HCT116 (cell line): Measurements from ENCODE around the gene ATG4C. TPM values are rescaled to one million over a fixed set of nuclear protein-coding genes. Genes with fewer than 3 reads are reported as not detected.

ENCODE experiments used
- ATAC-seq: fragments of 200-7000 bp; cut with Tn5 transposase; 2 replicates; pipeline ENCODE4 v1.9.1; 2020; ENCODE audit warnings: mild to moderate bottlenecking, moderate library complexity
- BruUV-seq: library from RNA; stranded (reverse); fragments of 400-500 nt; replicated peaks from 2 replicates; lab custom pipeline; 2021; lab: Mats Ljungman, UMichigan
- CTCF ChIA-PET: fragments of 300-600 bp; sonication (Branson Sonifier 250); formaldehyde crosslinking; loops from one replicate; lab custom pipeline; 2021; ENCODE audit warnings: antibody characterized with exemption; lab: Charles Lee
- POLR2A ChIA-PET: fragments of 300-600, 350-600 bp; sonication (Branson Sonifier 250); formaldehyde crosslinking; loops from one replicate; lab custom pipeline; 2021; ENCODE audit warnings: antibody characterized with exemption; lab: Charles Lee
- RAD21 ChIA-PET, 2 experiments: fragments of 300-600 bp; sonication (Branson Sonifier 250); formaldehyde crosslinking; loops; one replicate each; lab custom pipeline; 2023; ENCODE audit warnings: low total read pairs in 2 of 2; ENCODE audit not compliant: uncharacterized antibody in 2 of 2, unreplicated experiment in 2 of 2, low non-redundant PET in 1 of 2; lab: Charles Lee
- DNase-seq: peaks from one replicate; pipeline ENCODE4 v3.0.0-alpha.2; 2010; ENCODE audit warnings: low read depth, low spot score
- H2AFZ ChIP-seq: fragments of 200-600 bp; shearing (Covaris generic), sonication (generic); 2 replicates; pipeline ENCODE4 v1.6.1; 2017; ENCODE audit warnings: low read depth, mixed run types, mixed read lengths, antibody characterized with exemption, low read length; ENCODE audit not compliant: poor library complexity, severe bottlenecking
- H3K27ac ChIP-seq: 2 replicates; pipeline ENCODE4 v1.5.1; 2012; ENCODE audit warnings: low read depth, low read length
- H3K27me3 ChIP-seq: fragments of 200-600 bp; sonication (generic); 2 replicates; pipeline ENCODE4 v1.6.1; 2016; ENCODE audit warnings: mixed run types, low read length, mixed read lengths; ENCODE audit not compliant: insufficient read depth
- H3K36me3 ChIP-seq, 2 experiments: fragments of 200-500 bp in 1 of 2; fragments of 200-600 bp in 1 of 2; sonication (Bioruptor generic) in 1 of 2; sonication (generic) in 1 of 2; 2 replicates each; pipeline versions ENCODE4 v1.5.1 to v1.6.1; 2014 to 2016; ENCODE audit warnings: low read length in 2 of 2, inconsistent platforms in 1 of 2, mixed read lengths in 1 of 2, mixed run types in 1 of 2; ENCODE audit not compliant: insufficient read depth in 2 of 2, control insufficient read depth in 1 of 2
- H3K4me1 ChIP-seq, 2 experiments: fragments of 200-600 bp in 1 of 2; sonication (generic) in 1 of 2; 2 replicates each; pipeline versions ENCODE4 v1.5.1 to v1.6.1; 2012 to 2017; ENCODE audit warnings: low read length in 2 of 2, inconsistent platforms in 1 of 2, mild to moderate bottlenecking in 1 of 2, mixed read lengths in 1 of 2, mixed run types in 1 of 2, moderate library complexity in 1 of 2; ENCODE audit not compliant: insufficient read depth in 2 of 2, control insufficient read depth in 1 of 2
- H3K4me2 ChIP-seq: fragments of 200-600 bp; sonication (generic); 2 replicates; pipeline ENCODE4 v1.6.1; 2017; ENCODE audit warnings: mixed run types, low read length, mixed read lengths
- H3K4me3 ChIP-seq, 2 experiments: fragments of 200-600 bp in 1 of 2; sonication (generic) in 1 of 2; replicated peaks in 1 of 2; 2 replicates each; pipeline ENCODE4 v1.5.1; 2011 to 2016; ENCODE audit warnings: low read length in 2 of 2, control low read depth in 1 of 2, low read depth in 1 of 2, mild to moderate bottlenecking in 1 of 2, mixed read lengths in 1 of 2, mixed run types in 1 of 2
- H3K79me2 ChIP-seq: fragments of 200-600 bp; sonication (generic); 2 replicates; pipeline ENCODE4 v1.6.1; 2017; ENCODE audit warnings: mild to moderate bottlenecking, mixed run types, low read length, moderate library complexity, mixed read lengths; ENCODE audit not compliant: insufficient read depth
- H3K9ac ChIP-seq: fragments of 200-600 bp; sonication (generic); 2 replicates; pipeline ENCODE4 v1.6.1; 2016; ENCODE audit warnings: low read length, mixed read lengths
- H3K9me2 ChIP-seq: fragments of 200-600 bp; sonication (generic), shearing (Covaris generic); 2 replicates; pipeline ENCODE4 v1.6.1; 2017; ENCODE audit warnings: mixed run types, mild to moderate bottlenecking, moderate library complexity; ENCODE audit not compliant: insufficient read depth
- H3K9me3 ChIP-seq, 2 experiments: fragments of 200-500 bp in 1 of 2; fragments of 200-600 bp in 1 of 2; sonication (Bioruptor generic) in 1 of 2; sonication (generic) in 1 of 2; 2 replicates each; pipeline ENCODE4 v1.6.1; 2014 to 2017; ENCODE audit warnings: low read length in 2 of 2, mixed read lengths in 2 of 2, inconsistent platforms in 1 of 2, low read depth in 1 of 2, mild to moderate bottlenecking in 1 of 2, mixed run types in 1 of 2, moderate library complexity in 1 of 2; ENCODE audit not compliant: control insufficient read depth in 1 of 2, insufficient read depth in 1 of 2
- H4K20me1 ChIP-seq: fragments of 200-600 bp; sonication (generic), shearing (Covaris generic); 2 replicates; pipeline ENCODE4 v1.6.1; 2017; ENCODE audit warnings: mixed run types, mild to moderate bottlenecking, moderate library complexity; ENCODE audit not compliant: insufficient read depth
- CBX3 ChIP-seq: IDR thresholded peaks from 2 replicates; pipeline ENCODE4 v1.6.1; 2012; ENCODE audit warnings: low read depth
- CEBPB ChIP-seq: IDR thresholded peaks from 2 replicates; pipeline ENCODE4 v1.6.1; 2012; ENCODE audit warnings: low read depth
- EGR1 ChIP-seq: IDR thresholded peaks from 2 replicates; pipeline ENCODE4 v1.6.1; 2012; ENCODE audit warnings: low read depth
- EZH2phosphoT487 ChIP-seq: fragments of 200-600 bp; IDR thresholded peaks from 2 replicates; pipeline ENCODE4 v1.6.1; 2018; ENCODE audit warnings: antibody characterized with exemption, borderline replicate concordance
- POLR2A ChIP-seq: IDR thresholded peaks from 2 replicates; pipeline ENCODE4 v1.7.0; 2011; ENCODE audit warnings: borderline replicate concordance; ENCODE audit not compliant: insufficient read depth, insufficient read length; ENCODE audit errors: extremely low read depth
- POLR2AphosphoS5 ChIP-seq: IDR thresholded peaks from 2 replicates; pipeline ENCODE4 v1.6.1; 2011; ENCODE audit warnings: mild to moderate bottlenecking, low read depth, low read length, moderate library complexity
- SIN3A ChIP-seq: IDR thresholded peaks from 2 replicates; pipeline ENCODE4 v1.6.1; 2012; ENCODE audit warnings: low read depth
- SP1 ChIP-seq: IDR thresholded peaks from 2 replicates; pipeline ENCODE4 v1.6.1; 2012; ENCODE audit warnings: low read depth
- SRF ChIP-seq: IDR thresholded peaks from 2 replicates; pipeline ENCODE4 v1.6.1; 2012; ENCODE audit warnings: low read depth
- ZFX ChIP-seq: fragments of 450-650 bp; IDR thresholded peaks from 2 replicates; pipeline ENCODE4 v1.6.1; 2017
- ZNF274 ChIP-seq: fragments of 200-500 bp; sonication (Bioruptor generic); IDR thresholded peaks from 2 replicates; pipeline ENCODE4 v1.6.1; 2014; ENCODE audit warnings: mild to moderate bottlenecking, low read depth, low read length, inconsistent platforms
- intact Hi-C: fragments of 100-400 bp; cut with micrococcal nuclease; formaldehyde crosslinking; loops from 2 replicates; pipeline ENCODE4 v1.10.0; 2022
- total RNA-seq: library from RNA; stranded (reverse); gene quantifications from one replicate; pipeline ENCODE4 v1.2.1, GENCODE V29; 2021; ENCODE audit not compliant: unreplicated experiment
- TF ChIP-seq, protein P1 (sequence below): IDR thresholded peaks from 2 replicates; pipeline ENCODE4 v1.6.1; 2012; ENCODE audit warnings: low read depth
- TF ChIP-seq, protein P2 (sequence below): IDR thresholded peaks from 2 replicates; pipeline ENCODE4 v1.6.1; 2012

The ATG4C gene
- total RNA-seq, 1 experiment from 2014 or later = 11.8 TPM

DNA sequence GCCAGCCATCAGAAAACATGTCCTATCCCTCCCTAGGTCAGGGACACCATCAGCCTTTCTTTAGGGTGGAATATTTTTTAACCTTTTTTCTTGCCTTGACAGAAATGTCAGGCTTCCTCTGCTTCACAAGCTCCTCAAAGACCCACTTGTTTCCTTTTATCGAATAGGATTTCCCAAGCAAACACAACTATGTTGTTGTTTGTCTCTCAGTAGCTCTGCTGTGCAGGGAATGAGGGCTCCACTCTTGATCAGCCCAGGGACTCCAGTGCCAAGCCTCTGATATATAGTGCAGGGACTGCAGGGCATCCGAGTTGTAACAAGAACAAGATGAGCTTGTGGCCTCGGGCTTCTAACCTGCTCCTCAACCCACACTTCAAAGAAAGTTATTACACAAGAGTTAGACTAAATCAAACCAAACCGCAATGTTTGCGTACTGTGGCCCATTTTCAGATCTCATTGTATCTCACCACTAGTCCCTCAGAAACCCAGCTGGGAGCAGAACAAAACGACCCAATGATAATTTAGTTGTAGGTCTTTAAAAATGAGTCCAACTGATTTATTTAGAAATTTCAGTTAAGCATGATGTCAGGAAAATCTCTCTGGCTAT is 108.1 kb downstream of the ATG4C start:
- ChIA-PET CTCF (interaction anchor here (1.7 kb wide), 1 partner anchor 14 kb away, joined by 5 read pairs; no protein-coding TSS in a partner anchor), POLR2A (no interaction called here), RAD21 (no interaction called here)
- H3K4me1 ChIP-seq = no peaks in the 10 kb centered on the region
- no peak overlapping the region for H3K9ac ChIP-seq
- no peak overlapping the region for H3K27ac ChIP-seq
- no TSS peak for BruUV-seq
- ATAC-seq (no peak), DNase-seq (no peak)
- peaks cover 12% of the 10 kb centered on the region; the same call in 1 of the 2 replicates for H3K27me3 ChIP-seq
- H4K20me1 ChIP-seq = no peaks in the 10 kb centered on the region
- H3K79me2 ChIP-seq = no peaks in the 10 kb centered on the region
- TF ChIP-seq, protein P1, sequence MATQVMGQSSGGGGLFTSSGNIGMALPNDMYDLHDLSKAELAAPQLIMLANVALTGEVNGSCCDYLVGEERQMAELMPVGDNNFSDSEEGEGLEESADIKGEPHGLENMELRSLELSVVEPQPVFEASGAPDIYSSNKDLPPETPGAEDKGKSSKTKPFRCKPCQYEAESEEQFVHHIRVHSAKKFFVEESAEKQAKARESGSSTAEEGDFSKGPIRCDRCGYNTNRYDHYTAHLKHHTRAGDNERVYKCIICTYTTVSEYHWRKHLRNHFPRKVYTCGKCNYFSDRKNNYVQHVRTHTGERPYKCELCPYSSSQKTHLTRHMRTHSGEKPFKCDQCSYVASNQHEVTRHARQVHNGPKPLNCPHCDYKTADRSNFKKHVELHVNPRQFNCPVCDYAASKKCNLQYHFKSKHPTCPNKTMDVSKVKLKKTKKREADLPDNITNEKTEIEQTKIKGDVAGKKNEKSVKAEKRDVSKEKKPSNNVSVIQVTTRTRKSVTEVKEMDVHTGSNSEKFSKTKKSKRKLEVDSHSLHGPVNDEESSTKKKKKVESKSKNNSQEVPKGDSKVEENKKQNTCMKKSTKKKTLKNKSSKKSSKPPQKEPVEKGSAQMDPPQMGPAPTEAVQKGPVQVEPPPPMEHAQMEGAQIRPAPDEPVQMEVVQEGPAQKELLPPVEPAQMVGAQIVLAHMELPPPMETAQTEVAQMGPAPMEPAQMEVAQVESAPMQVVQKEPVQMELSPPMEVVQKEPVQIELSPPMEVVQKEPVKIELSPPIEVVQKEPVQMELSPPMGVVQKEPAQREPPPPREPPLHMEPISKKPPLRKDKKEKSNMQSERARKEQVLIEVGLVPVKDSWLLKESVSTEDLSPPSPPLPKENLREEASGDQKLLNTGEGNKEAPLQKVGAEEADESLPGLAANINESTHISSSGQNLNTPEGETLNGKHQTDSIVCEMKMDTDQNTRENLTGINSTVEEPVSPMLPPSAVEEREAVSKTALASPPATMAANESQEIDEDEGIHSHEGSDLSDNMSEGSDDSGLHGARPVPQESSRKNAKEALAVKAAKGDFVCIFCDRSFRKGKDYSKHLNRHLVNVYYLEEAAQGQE = no peak
- TF ChIP-seq ZNF274 (no peak), EZH2phosphoT487 (no peak), CBX3 (no peak), POLR2AphosphoS5 (no peak), EGR1 (no peak), SIN3A (no peak), POLR2A (no peak), SRF (no peak), CEBPB (no peak), SP1 (no peak), ZFX (no peak)
- TF ChIP-seq, protein P2, sequence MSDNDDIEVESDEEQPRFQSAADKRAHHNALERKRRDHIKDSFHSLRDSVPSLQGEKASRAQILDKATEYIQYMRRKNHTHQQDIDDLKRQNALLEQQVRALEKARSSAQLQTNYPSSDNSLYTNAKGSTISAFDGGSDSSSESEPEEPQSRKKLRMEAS = no peak
- no peaks in the 10 kb centered on the region for H3K9me2 ChIP-seq
- intact Hi-C loops = no loop called here
- no peak overlapping the region for H2AFZ ChIP-seq
- H3K4me2 ChIP-seq = no peak overlapping the region
- H3K9me3 ChIP-seq = no peaks in the 10 kb centered on the region
- H3K36me3 ChIP-seq = no peaks in the 10 kb centered on the region
- no peak overlapping the region for H3K4me3 ChIP-seq
